ACHN (cell line): ENCODE results near the gene FSCN2.

Source experiments
- DNase-seq: peaks from one replicate; pipeline ENCODE4 v3.0.0-alpha.2; 2015
- in situ Hi-C: cut with HindIII; loops from 2 replicates; pipeline ENCODE4 v1.10.0; 2017; ENCODE audit warnings: low sequenced_read_pairs, low pct_ligation_motif_present, low pct_unique_long_range_greater_than_20kb

The FSCN2 gene

GRCh38 chr17:81565231-81565630 is 37.1 kb downstream of the FSCN2 start:
- no peak for DNase-seq
- in situ Hi-C loops = no loop called here

GRCh38 chr17:81566461-81567126 is 38.4 kb downstream of the FSCN2 start:
- in situ Hi-C loops = no loop called here
- peak; percentile 95 for DNase-seq

GRCh38 chr17:81567191-81567590 is 39.0 kb downstream of the FSCN2 start:
- in situ Hi-C loops = no loop called here
- no peak for DNase-seq

- no peak for DNase-seq
- in situ Hi-C loops = no loop called here
Observed at GRCh38 chr17:81568416-81568815, 40.2 kb downstream of the FSCN2 start.

GRCh38 chr17:81569986-81570514 is 41.9 kb downstream of the FSCN2 start:
- in situ Hi-C loops = no loop called here
- no peak for DNase-seq

GRCh38 chr17:81570964-81571363 is 42.8 kb downstream of the FSCN2 start:
- in situ Hi-C loops = no loop called here
- no peak for DNase-seq

GRCh38 chr17:81572563-81573168 is 44.5 kb downstream of the FSCN2 start:
- in situ Hi-C loops = no loop called here
- no peak for DNase-seq

- in situ Hi-C loops = no loop called here
- no peak for DNase-seq
Observed at GRCh38 chr17:81573794-81574642, 45.8 kb downstream of the FSCN2 start.

- in situ Hi-C loops = no loop called here
- no peak for DNase-seq
Observed at GRCh38 chr17:81574643-81574956, 46.4 kb downstream of the FSCN2 start.

GRCh38 chr17:81575836-81576235 is 47.7 kb downstream of the FSCN2 start:
- in situ Hi-C loops = no loop called here

GRCh38 chr17:81576621-81577277 is 48.6 kb downstream of the FSCN2 start:
- peak; percentile 85 for DNase-seq
- in situ Hi-C loops = no loop called here

More at GRCh38 chr17:81575836-81576235, 47.7 kb downstream of the FSCN2 start:
- no peak for DNase-seq

GRCh38 chr17:81577278-81578000 is 49.3 kb downstream of the FSCN2 start:
- peak; percentile 39 for DNase-seq
- in situ Hi-C loops = no loop called here

GRCh38 chr17:81578038-81578441 is 49.9 kb downstream of the FSCN2 start:
- in situ Hi-C loops = no loop called here
- DNase-seq = no peak

GRCh38 chr17:81578561-81579225 is 50.5 kb downstream of the FSCN2 start:
- in situ Hi-C loops = no loop called here
- no peak for DNase-seq

- in situ Hi-C loops = no loop called here
- DNase-seq = no peak
Observed at GRCh38 chr17:81579298-81579697, 51.1 kb downstream of the FSCN2 start.

GRCh38 chr17:81579821-81580321 is 51.7 kb downstream of the FSCN2 start:
- in situ Hi-C loops = no loop called here
- no peak for DNase-seq

- in situ Hi-C loops = no loop called here
- no peak for DNase-seq
Observed at GRCh38 chr17:81580481-81580880, 52.3 kb downstream of the FSCN2 start.

GRCh38 chr17:81581758-81582157 is 53.6 kb downstream of the FSCN2 start:
- in situ Hi-C loops = no loop called here
- no peak for DNase-seq
